ENCODE measurements around the gene NXT1. TPM values are rescaled to one million over a fixed set of nuclear protein-coding genes. Genes with fewer than 3 reads are reported as not detected.

NXT1 gene
- total RNA-seq, 1 donor from 2014 or later, result 17.9 TPM

GRCh38 chr20:23339986-23340385 is 10.6 kb upstream of the NXT1 start:
- H3K27ac Mint-ChIP-seq (ENCODE audit: unreplicated experiment), result no peak overlapping the region
- no peaks in the 10 kb centered on the region for H3K27me3 ChIP-seq (ENCODE audit: insufficient read depth, low read length)
- H3K4me2 ChIP-seq (ENCODE audit: low read length), result no peak overlapping the region
- FAIRE-seq, result no peak
- no peak overlapping the region for H2AFZ ChIP-seq (ENCODE audit: low read depth, low read length)
- H3K36me3 Mint-ChIP-seq (ENCODE audit: low read depth, unreplicated experiment), result no peaks in the 10 kb centered on the region
- no peaks in the 10 kb centered on the region for H3K36me3 ChIP-seq (ENCODE audit: insufficient read depth, low read length)
- H4K20me1 ChIP-seq (ENCODE audit: insufficient read depth, low read length), result no peaks in the 10 kb centered on the region
- H3K4me3 Mint-ChIP-seq (ENCODE audit: unreplicated experiment), result no peak overlapping the region
- TF ChIP-seq CTCF (IDR thresholded peaks at IDR 0.05; ENCODE audit: insufficient read depth, low read depth, low read length) (no peak), EZH2 (IDR thresholded peaks at IDR 0.05; ENCODE audit: insufficient read depth, low read length) (no peak)
- H3K4me1 ChIP-seq (ENCODE audit: insufficient read depth, low read length), result no peaks in the 10 kb centered on the region
- no peak overlapping the region for H3K9ac ChIP-seq (ENCODE audit: low read length)
- H3K79me2 ChIP-seq (ENCODE audit: insufficient read depth, low read length), result no peaks in the 10 kb centered on the region
- no peaks in the 10 kb centered on the region for H3K9me3 ChIP-seq (ENCODE audit: insufficient read depth, low read depth, low read length)
- peaks cover 2% of the 10 kb centered on the region for H3K9me3 Mint-ChIP-seq (ENCODE audit: unreplicated experiment)
- peaks cover 5% of the 10 kb centered on the region for H3K27me3 Mint-ChIP-seq (ENCODE audit: low read depth, unreplicated experiment)
- H3K4me1 Mint-ChIP-seq (ENCODE audit: low read depth, unreplicated experiment), result peaks cover 8% of the 10 kb centered on the region
- no peak for DNase-seq (ENCODE audit: low read depth)
- no peak overlapping the region for H3K27ac ChIP-seq (ENCODE audit: low read depth, low read length)
- H3K4me3 ChIP-seq (ENCODE audit: insufficient read depth, low read depth, low read length), result no peak overlapping the region

GRCh38 chr20:23340524-23340923 is 10.1 kb upstream of the NXT1 start:
- H3K4me3 ChIP-seq (ENCODE audit: insufficient read depth, low read depth, low read length), result no peak overlapping the region
- H4K20me1 ChIP-seq (ENCODE audit: insufficient read depth, low read length), result no peaks in the 10 kb centered on the region
- no peaks in the 10 kb centered on the region for H3K36me3 Mint-ChIP-seq (ENCODE audit: low read depth, unreplicated experiment)
- H3K79me2 ChIP-seq (ENCODE audit: insufficient read depth, low read length), result no peaks in the 10 kb centered on the region
- H3K9ac ChIP-seq (ENCODE audit: low read length), result no peak overlapping the region
- H3K9me3 ChIP-seq (ENCODE audit: insufficient read depth, low read depth, low read length), result no peaks in the 10 kb centered on the region
- peaks cover 2% of the 10 kb centered on the region for H3K9me3 Mint-ChIP-seq (ENCODE audit: unreplicated experiment)
- H3K4me2 ChIP-seq (ENCODE audit: low read length), result no peak overlapping the region
- H3K27me3 Mint-ChIP-seq (ENCODE audit: low read depth, unreplicated experiment), result peaks cover 5% of the 10 kb centered on the region
- no peak overlapping the region for H2AFZ ChIP-seq (ENCODE audit: low read depth, low read length)
- DNase-seq (ENCODE audit: low read depth), result peak; percentile 32
- TF ChIP-seq CTCF (IDR thresholded peaks at IDR 0.05; ENCODE audit: insufficient read depth, low read depth, low read length) (peak; percentile 66), EZH2 (IDR thresholded peaks at IDR 0.05; ENCODE audit: insufficient read depth, low read length) (no peak)
- H3K4me3 Mint-ChIP-seq (ENCODE audit: unreplicated experiment), result no peak overlapping the region
- H3K4me1 ChIP-seq (ENCODE audit: insufficient read depth, low read length), result no peaks in the 10 kb centered on the region
- FAIRE-seq, result no peak
- H3K27ac Mint-ChIP-seq (ENCODE audit: unreplicated experiment), result peak overlapping the region; percentile 34
- peaks cover 8% of the 10 kb centered on the region for H3K4me1 Mint-ChIP-seq (ENCODE audit: low read depth, unreplicated experiment)
- no peak overlapping the region for H3K27ac ChIP-seq (ENCODE audit: low read depth, low read length)
- H3K36me3 ChIP-seq (ENCODE audit: insufficient read depth, low read length), result no peaks in the 10 kb centered on the region
- no peaks in the 10 kb centered on the region for H3K27me3 ChIP-seq (ENCODE audit: insufficient read depth, low read length)

- H3K36me3 ChIP-seq (ENCODE audit: insufficient read depth, low read length), result no peaks in the 10 kb centered on the region
- no peak overlapping the region for H2AFZ ChIP-seq (ENCODE audit: low read depth, low read length)
- no peaks in the 10 kb centered on the region for H4K20me1 ChIP-seq (ENCODE audit: insufficient read depth, low read length)
- no peak overlapping the region for H3K4me2 ChIP-seq (ENCODE audit: low read length)
- Mint-ChIP-seq H3K4me3 (ENCODE audit: unreplicated experiment) (no peak overlapping the region), H3K9me3 (ENCODE audit: unreplicated experiment) (peaks cover 2% of the 10 kb centered on the region), H3K4me1 (ENCODE audit: low read depth, unreplicated experiment) (peaks cover 8% of the 10 kb centered on the region), H3K36me3 (ENCODE audit: low read depth, unreplicated experiment) (no peaks in the 10 kb centered on the region), H3K27ac (ENCODE audit: unreplicated experiment) (no peak overlapping the region), H3K27me3 (ENCODE audit: low read depth, unreplicated experiment) (peaks cover 5% of the 10 kb centered on the region)
- DNase-seq (ENCODE audit: low read depth) (no peak), FAIRE-seq (no peak)
- H3K4me3 ChIP-seq (ENCODE audit: insufficient read depth, low read depth, low read length), result no peak overlapping the region
- no peaks in the 10 kb centered on the region for H3K79me2 ChIP-seq (ENCODE audit: insufficient read depth, low read length)
- no peaks in the 10 kb centered on the region for H3K9me3 ChIP-seq (ENCODE audit: insufficient read depth, low read depth, low read length)
- no peaks in the 10 kb centered on the region for H3K27me3 ChIP-seq (ENCODE audit: insufficient read depth, low read length)
- TF ChIP-seq EZH2 (IDR thresholded peaks at IDR 0.05; ENCODE audit: insufficient read depth, low read length) (no peak), CTCF (IDR thresholded peaks at IDR 0.05; ENCODE audit: insufficient read depth, low read depth, low read length) (no peak)
- no peak overlapping the region for H3K9ac ChIP-seq (ENCODE audit: low read length)
- no peaks in the 10 kb centered on the region for H3K4me1 ChIP-seq (ENCODE audit: insufficient read depth, low read length)
- no peak overlapping the region for H3K27ac ChIP-seq (ENCODE audit: low read depth, low read length)
Observed at GRCh38 chr20:23341073-23341472, 9.5 kb upstream of the NXT1 start.
